K562 (cell line): ENCODE data around the gene CREB3L1. TPM values are rescaled to one million over a fixed set of nuclear protein-coding genes. Genes with fewer than 3 reads are reported as not detected.

Experiments used
- BCOR ChIP-seq: fragments of 450-650 bp; IDR thresholded peaks from 2 replicates; pipeline ENCODE4 v1.6.1; 2016
- CXXC5 ChIP-seq: fragments of 250-450 bp; sonication (Bioruptor Pico); IDR thresholded peaks from 2 replicates; pipeline ENCODE4 v1.8.0; 2022; ENCODE audit warnings: inconsistent platforms, mild to moderate bottlenecking, moderate library complexity
- DACH1 ChIP-seq: fragments of 450-650 bp; IDR thresholded peaks from 2 replicates; pipeline ENCODE4 v1.6.1; 2018; ENCODE audit not compliant: partially characterized antibody
- DIDO1 ChIP-seq: fragments of 450-650 bp; IDR thresholded peaks from 2 replicates; pipeline ENCODE4 v1.6.1; 2016; ENCODE audit warnings: low read depth, missing biosample characterization, missing genetic modification characterization
- ESRRA ChIP-seq: fragments of 450-650 bp; IDR thresholded peaks from 2 replicates; pipeline ENCODE4 v1.6.1; 2014; ENCODE audit warnings: low read depth, mild to moderate bottlenecking, moderate library complexity, borderline replicate concordance
- HLTF ChIP-seq: fragments of 450-650 bp; IDR thresholded peaks from 2 replicates; pipeline ENCODE4 v1.6.1; 2016
- MAZ ChIP-seq, 2 experiments: fragments of 450-650 bp in 1 of 2; sonication (generic) in 1 of 2; formaldehyde crosslinking; IDR thresholded peaks in 1 of 2; conservative IDR thresholded peaks in 1 of 2; 2 replicates each; pipeline versions ENCODE4 v1.4.0 to v1.5.0; 2020; ENCODE audit warnings: mild to moderate bottlenecking in 1 of 2, missing genetic modification reagents in 1 of 2
- NFIC ChIP-seq: fragments of 450-650 bp; IDR thresholded peaks from 2 replicates; pipeline ENCODE4 v1.6.1; 2017; ENCODE audit warnings: mild to moderate bottlenecking, inconsistent platforms
- RCOR1 ChIP-seq, 2 experiments: IDR thresholded peaks; 2 replicates each; pipeline ENCODE4 v1.6.1; 2012; ENCODE audit warnings: low read depth in 2 of 2, low read length in 2 of 2, borderline replicate concordance in 1 of 2, improper control_type of control experiment in 1 of 2
- SIX5 ChIP-seq, 2 experiments: IDR thresholded peaks; 2 replicates each; pipeline ENCODE4 v1.6.1; 2011; ENCODE audit warnings: low read length in 2 of 2, borderline replicate concordance in 1 of 2, low read depth in 1 of 2, mild to moderate bottlenecking in 1 of 2, moderate library complexity in 1 of 2; ENCODE audit not compliant: insufficient read depth in 1 of 2
- STAG1 ChIP-seq: sonication (generic); formaldehyde crosslinking; IDR thresholded peaks from 2 replicates; pipeline ENCODE4 v1.5.0; 2020; ENCODE audit warnings: missing genetic modification reagents, borderline replicate concordance
- TOE1 ChIP-seq, 2 experiments: fragments of 450-650 bp in 1 of 2; sonication (generic) in 1 of 2; formaldehyde crosslinking in 1 of 2; IDR thresholded peaks; 2 replicates each; pipeline versions ENCODE4 v1.7.1 to v1.8.0; 2016 to 2022; ENCODE audit warnings: borderline replicate concordance in 2 of 2, mild to moderate bottlenecking in 2 of 2, antibody characterized with exemption in 1 of 2, inconsistent platforms in 1 of 2, low read depth in 1 of 2, missing genetic modification reagents in 1 of 2, moderate library complexity in 1 of 2
- VEZF1 ChIP-seq: fragments of 200-800 bp; sonication (Bioruptor generic); IDR thresholded peaks from 2 replicates; pipeline ENCODE4 v1.6.1; 2017; ENCODE audit warnings: missing genetic modification characterization, missing compliant biosample characterization
- ZBTB43 ChIP-seq: sonication (generic); formaldehyde crosslinking; IDR thresholded peaks from 2 replicates; pipeline ENCODE4 v1.8.0; 2023; ENCODE audit warnings: mild to moderate bottlenecking, missing genetic modification reagents
- ZNF324 ChIP-seq: fragments of 250-450 bp; sonication (Bioruptor Pico); IDR thresholded peaks from 2 replicates; pipeline ENCODE4 v1.4.0; 2020; ENCODE audit warnings: mild to moderate bottlenecking
- polyA plus RNA-seq, 8 experiments: library from polyadenylated mRNA; depleted of rRNA in 4 of 8; stranded (reverse) in 5 of 8; unstranded in 3 of 8; fragments of >200 nt; fragmentation: Nextera tagmentation in 2 of 8; fragmentation: Illumina TruSeq in 1 of 8; extraction: Ambion mirVana in 2 of 8; extraction: Trizol in 1 of 8; gene quantifications; 2 replicates each; pipeline versions ENCODE4 v1.2.1 to v1.2.3, GENCODE V29; 2011 to 2014; ENCODE audit warnings: inconsistent platforms in 1 of 8, missing spikeins in 1 of 8
- total RNA-seq, 7 experiments: library from RNA; depleted of rRNA in 6 of 7; stranded (reverse); fragments of >200 nt in 6 of 7; fragmentation: Illumina TruSeq in 2 of 7; extraction: Trizol in 2 of 7; gene quantifications; 2 replicates each; pipeline versions ENCODE4 v1.2.1 to v1.2.3, GENCODE V29; 2011 to 2021; ENCODE audit warnings: low replicate concordance in 1 of 7
- TF ChIP-seq, protein P1 (sequence below): IDR thresholded peaks from 3 replicates; pipeline ENCODE4 v1.6.1; 2011; ENCODE audit warnings: borderline replicate concordance, mild to moderate bottlenecking; ENCODE audit not compliant: insufficient read length, insufficient read depth
- TF ChIP-seq, protein P2 (sequence below), 3 experiments: IDR thresholded peaks in 2 of 3; conservative IDR thresholded peaks in 1 of 3; 2 replicates each; pipeline ENCODE4 v1.5.1; 2011 to 2012; ENCODE audit warnings: low read length in 3 of 3, mild to moderate bottlenecking in 3 of 3, control low read depth in 2 of 3, improper control_type of control experiment in 1 of 3, inconsistent platforms in 1 of 3, low read depth in 1 of 3, mixed read lengths in 1 of 3, moderate library complexity in 1 of 3; ENCODE audit not compliant: insufficient read depth in 2 of 3
- TF ChIP-seq, protein P3 (sequence below): IDR thresholded peaks from 3 replicates; pipeline ENCODE4 v1.6.1; 2011; ENCODE audit warnings: borderline replicate concordance, mild to moderate bottlenecking, moderate library complexity; ENCODE audit not compliant: insufficient read length; ENCODE audit errors: extremely low read depth

Gene CREB3L1
- total and polyA plus RNA-seq, 9 of the 15 experiments (the other 6 are each of a cell fraction or from before 2014, with no cell fraction given): 1.2 to 27.6 (median 3.7) TPM

- TF ChIP-seq VEZF1 (peak; percentile 11; the same call in 1 of the 2 replicates), BCOR (peak; percentile 53; the same call in 1 of the 2 replicates), NFIC (peak; percentile 4; the same call in 1 of the 2 replicates), RCOR1 (IDR thresholded peaks at IDR 0.05; ENCODE audit: borderline replicate concordance in 1 of 2, low read depth in 2 of 2, low read length in 2 of 2) (peak in 1 of 2 experiments; percentile 70; a peak in 1 of 4 replicates), STAG1 (peak; percentile 41; the same call in 1 of the 2 replicates), DIDO1 (no peak), ESRRA (peak; percentile 20; the same call in 1 of the 2 replicates), ZBTB43 (CRISPR knock-in tag) (no peak), SIX5 (IDR thresholded peaks at IDR 0.05; ENCODE audit: borderline replicate concordance in 1 of 2, insufficient read depth in 1 of 2, low read depth in 1 of 2, low read length in 2 of 2) (no peak), CXXC5 (CRISPR knock-in tag) (0 out of 2 replicates have a peak, but pooled peaks have one; percentile 23), HLTF (peak; percentile 82), TOE1 (IDR thresholded peaks at IDR 0.05; ENCODE audit: borderline replicate concordance) (peak; percentile 23; the same call in 1 of the 2 replicates), TOE1 (CRISPR knock-in tag; IDR thresholded peaks at IDR 0.05; ENCODE audit: borderline replicate concordance, low read depth) (no peak), ZNF324 (CRISPR knock-in tag) (no peak), MAZ (CRISPR knock-in tag; conservative IDR thresholded peaks at IDR 0.05 in 1 of 2, IDR thresholded peaks at IDR 0.05 in 1 of 2) (peak in 1 of 2 experiments; percentile 97; a peak in 2 of 4 replicates), DACH1 (no peak)
- TF ChIP-seq, protein P1, sequence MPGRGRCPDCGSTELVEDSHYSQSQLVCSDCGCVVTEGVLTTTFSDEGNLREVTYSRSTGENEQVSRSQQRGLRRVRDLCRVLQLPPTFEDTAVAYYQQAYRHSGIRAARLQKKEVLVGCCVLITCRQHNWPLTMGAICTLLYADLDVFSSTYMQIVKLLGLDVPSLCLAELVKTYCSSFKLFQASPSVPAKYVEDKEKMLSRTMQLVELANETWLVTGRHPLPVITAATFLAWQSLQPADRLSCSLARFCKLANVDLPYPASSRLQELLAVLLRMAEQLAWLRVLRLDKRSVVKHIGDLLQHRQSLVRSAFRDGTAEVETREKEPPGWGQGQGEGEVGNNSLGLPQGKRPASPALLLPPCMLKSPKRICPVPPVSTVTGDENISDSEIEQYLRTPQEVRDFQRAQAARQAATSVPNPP: no peak
- TF ChIP-seq, protein P2, sequence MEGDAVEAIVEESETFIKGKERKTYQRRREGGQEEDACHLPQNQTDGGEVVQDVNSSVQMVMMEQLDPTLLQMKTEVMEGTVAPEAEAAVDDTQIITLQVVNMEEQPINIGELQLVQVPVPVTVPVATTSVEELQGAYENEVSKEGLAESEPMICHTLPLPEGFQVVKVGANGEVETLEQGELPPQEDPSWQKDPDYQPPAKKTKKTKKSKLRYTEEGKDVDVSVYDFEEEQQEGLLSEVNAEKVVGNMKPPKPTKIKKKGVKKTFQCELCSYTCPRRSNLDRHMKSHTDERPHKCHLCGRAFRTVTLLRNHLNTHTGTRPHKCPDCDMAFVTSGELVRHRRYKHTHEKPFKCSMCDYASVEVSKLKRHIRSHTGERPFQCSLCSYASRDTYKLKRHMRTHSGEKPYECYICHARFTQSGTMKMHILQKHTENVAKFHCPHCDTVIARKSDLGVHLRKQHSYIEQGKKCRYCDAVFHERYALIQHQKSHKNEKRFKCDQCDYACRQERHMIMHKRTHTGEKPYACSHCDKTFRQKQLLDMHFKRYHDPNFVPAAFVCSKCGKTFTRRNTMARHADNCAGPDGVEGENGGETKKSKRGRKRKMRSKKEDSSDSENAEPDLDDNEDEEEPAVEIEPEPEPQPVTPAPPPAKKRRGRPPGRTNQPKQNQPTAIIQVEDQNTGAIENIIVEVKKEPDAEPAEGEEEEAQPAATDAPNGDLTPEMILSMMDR (IDR thresholded peaks at IDR 0.05 in 2 of 3, conservative IDR thresholded peaks at IDR 0.05 in 1 of 3; ENCODE audit: insufficient read depth in 2 of 3, low read depth in 1 of 3, low read length in 3 of 3): peak; percentile 76 to 79 (median 79)
- TF ChIP-seq, protein P3, sequence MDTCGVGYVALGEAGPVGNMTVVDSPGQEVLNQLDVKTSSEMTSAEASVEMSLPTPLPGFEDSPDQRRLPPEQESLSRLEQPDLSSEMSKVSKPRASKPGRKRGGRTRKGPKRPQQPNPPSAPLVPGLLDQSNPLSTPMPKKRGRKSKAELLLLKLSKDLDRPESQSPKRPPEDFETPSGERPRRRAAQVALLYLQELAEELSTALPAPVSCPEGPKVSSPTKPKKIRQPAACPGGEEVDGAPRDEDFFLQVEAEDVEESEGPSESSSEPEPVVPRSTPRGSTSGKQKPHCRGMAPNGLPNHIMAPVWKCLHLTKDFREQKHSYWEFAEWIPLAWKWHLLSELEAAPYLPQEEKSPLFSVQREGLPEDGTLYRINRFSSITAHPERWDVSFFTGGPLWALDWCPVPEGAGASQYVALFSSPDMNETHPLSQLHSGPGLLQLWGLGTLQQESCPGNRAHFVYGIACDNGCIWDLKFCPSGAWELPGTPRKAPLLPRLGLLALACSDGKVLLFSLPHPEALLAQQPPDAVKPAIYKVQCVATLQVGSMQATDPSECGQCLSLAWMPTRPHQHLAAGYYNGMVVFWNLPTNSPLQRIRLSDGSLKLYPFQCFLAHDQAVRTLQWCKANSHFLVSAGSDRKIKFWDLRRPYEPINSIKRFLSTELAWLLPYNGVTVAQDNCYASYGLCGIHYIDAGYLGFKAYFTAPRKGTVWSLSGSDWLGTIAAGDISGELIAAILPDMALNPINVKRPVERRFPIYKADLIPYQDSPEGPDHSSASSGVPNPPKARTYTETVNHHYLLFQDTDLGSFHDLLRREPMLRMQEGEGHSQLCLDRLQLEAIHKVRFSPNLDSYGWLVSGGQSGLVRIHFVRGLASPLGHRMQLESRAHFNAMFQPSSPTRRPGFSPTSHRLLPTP: peak; percentile 56
Observed at GRCh38 chr11:46322759-46323158, 45.3 kb downstream of the CREB3L1 start (continued).
